Amygdala (tissue), 56 donors: Measurements from ENCODE around the gene TCEAL5.
"Not testable (repeated sequence)": the region's sequence is repeated elsewhere in the genome, so short reads cannot be mapped to it uniquely, and the experiment has no call there.

Source experiments
- DNase-seq, 56 donors: peaks; one replicate each; lab custom pipeline; 2025; lab: John Stamatoyannopoulos, UW

Gene TCEAL5

DNA sequence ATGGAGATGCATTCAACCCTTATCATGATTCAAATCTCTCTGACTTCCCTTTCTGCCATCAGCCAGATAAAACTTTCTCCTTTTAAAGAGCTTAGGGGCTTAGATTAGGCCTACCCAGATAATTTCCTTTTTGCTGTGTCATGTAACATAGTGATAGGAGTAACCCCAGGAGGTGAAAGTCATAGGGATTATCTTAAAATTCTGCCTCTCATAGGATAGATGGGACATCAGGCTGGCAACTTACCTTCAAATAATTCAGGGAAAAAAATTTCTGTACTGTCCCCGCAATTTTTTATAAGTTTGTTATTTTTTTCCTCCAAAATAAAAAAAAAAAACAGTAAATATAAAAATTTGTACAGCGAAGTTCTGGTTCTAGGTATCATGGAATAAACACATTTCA is 40.9 kb downstream of the TCEAL5 start:
- DNase-seq: not testable (repeated sequence)

DNA sequence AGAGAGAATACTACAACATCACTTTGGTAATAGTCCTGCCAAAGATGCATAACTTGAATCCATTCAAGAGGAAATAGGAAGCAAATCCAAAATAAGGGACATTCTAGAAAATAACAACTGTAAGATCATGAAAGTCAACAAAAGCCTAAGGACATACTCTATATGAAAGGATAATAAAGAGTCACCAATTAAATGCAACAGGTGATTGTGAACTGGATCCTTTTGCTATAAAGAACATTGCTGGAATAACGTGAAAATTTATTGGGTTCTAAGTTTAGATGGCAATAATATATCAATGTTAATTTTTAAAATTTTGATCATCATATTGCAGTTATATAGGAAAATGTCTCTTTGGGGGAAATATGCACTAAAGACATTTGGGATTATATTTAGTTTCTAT is 41.7 kb downstream of the TCEAL5 start:
- DNase-seq: no peak

DNA sequence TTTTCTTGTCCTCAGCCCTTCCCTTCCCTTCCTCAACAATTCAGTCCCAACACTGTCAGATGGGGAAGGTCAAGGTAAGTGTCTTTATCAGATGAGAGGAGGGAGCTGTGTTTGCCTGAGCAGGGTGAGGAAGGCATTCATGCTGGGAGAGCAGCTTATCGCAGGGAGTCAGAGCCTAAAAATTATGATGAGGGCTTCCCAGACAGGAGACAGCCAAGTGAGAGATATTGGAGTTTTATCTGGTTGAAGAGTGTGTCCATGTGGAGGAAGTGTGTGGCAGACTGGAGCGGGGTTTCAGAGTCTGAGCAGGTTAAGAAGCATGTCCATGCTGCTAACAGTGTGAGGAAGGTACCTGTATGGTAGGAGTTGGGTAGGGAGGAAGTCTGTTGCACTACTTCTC is 43.3 kb downstream of the TCEAL5 start:
- DNase-seq: no peak

DNA sequence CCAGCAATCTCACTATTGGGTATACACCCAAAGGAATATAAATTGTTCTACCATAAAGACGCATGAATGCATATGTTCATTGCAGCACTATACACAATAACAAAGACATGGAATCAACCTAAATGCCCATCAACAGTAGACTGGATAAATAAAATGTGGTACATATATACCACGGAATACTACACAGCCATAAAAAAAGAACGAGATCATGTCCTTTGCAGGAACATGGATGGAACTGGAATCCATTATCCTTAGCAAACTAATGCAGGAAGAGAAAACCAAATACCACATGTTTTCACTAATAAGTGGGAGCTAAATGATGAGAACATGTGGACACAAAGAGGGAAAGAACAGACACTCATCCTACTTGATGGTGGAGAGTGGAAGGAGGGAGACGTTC is 50.6 kb downstream of the TCEAL5 start:
- not testable (repeated sequence) for DNase-seq
